Measurements from ENCODE around the gene PPCS.

Gene PPCS

GRCh38 chr1:42420911-42421585 is 35.3 kb upstream of the PPCS start (continued):
- TF ChIP-seq, protein P1, sequence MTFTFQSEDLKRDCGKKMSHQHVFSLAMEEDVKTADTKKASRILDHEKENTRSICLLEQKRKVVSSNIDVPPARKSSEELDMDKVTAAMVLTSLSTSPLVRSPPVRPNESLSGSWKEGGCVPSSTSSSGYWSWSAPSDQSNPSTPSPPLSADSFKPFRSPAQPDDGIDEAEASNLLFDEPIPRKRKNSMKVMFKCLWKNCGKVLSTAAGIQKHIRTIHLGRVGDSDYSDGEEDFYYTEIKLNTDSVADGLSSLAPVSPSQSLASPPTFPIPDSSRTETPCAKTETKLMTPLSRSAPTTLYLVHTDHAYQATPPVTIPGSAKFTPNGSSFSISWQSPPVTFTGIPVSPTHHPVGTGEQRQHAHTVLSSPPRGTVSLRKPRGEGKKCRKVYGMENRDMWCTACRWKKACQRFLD (tag by site-specific recombination; IDR thresholded peaks at IDR 0.05): no peak
- TF ChIP-seq ZNF585B (tag by site-specific recombination; IDR thresholded peaks at IDR 0.05): no peak
- TF ChIP-seq, protein P2, sequence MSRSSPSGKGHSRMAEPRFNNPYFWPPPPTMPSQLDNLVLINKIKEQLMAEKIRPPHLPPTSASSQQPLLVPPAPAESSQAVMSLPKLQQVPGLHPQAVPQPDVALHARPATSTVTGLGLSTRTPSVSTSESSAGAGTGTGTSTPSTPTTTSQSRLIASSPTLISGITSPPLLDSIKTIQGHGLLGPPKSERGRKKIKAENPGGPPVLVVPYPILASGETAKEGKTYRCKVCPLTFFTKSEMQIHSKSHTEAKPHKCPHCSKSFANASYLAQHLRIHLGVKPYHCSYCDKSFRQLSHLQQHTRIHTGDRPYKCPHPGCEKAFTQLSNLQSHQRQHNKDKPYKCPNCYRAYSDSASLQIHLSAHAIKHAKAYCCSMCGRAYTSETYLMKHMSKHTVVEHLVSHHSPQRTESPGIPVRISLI (tag by site-specific recombination; IDR thresholded peaks at IDR 0.05): no peak
- TF ChIP-seq PRDM2 (tag by site-specific recombination; IDR thresholded peaks at IDR 0.05; ENCODE audit: borderline replicate concordance): no peak
- no peak for TF ChIP-seq KLF1 (tag by site-specific recombination; IDR thresholded peaks at IDR 0.05)
- TF ChIP-seq ZSCAN18 (tag by site-specific recombination; IDR thresholded peaks at IDR 0.05): no peak
- no peak for TF ChIP-seq ZNF23 (tag by site-specific recombination; IDR thresholded peaks at IDR 0.05; ENCODE audit: borderline replicate concordance)
- no peak for TF ChIP-seq ZNF76 (tag by site-specific recombination; IDR thresholded peaks at IDR 0.05; ENCODE audit: borderline replicate concordance, low read depth)
- no peak for TF ChIP-seq ZNF140 (tag by site-specific recombination; IDR thresholded peaks at IDR 0.05)
- TF ChIP-seq OSR2 (tag by site-specific recombination; IDR thresholded peaks at IDR 0.05): peak; percentile 97
- peak; percentile 37; the same call in 1 of the 2 replicates for TF ChIP-seq ZNF610 (tag by site-specific recombination; IDR thresholded peaks at IDR 0.05; ENCODE audit: borderline replicate concordance)
- TF ChIP-seq ZNF624 (tag by site-specific recombination; IDR thresholded peaks at IDR 0.05): no peak
- TF ChIP-seq OVOL3 (tag by site-specific recombination; IDR thresholded peaks at IDR 0.05): no peak
- no peak for TF ChIP-seq ZNF473 (tag by site-specific recombination; IDR thresholded peaks at IDR 0.05)
- no peak for TF ChIP-seq ZNF560 (tag by site-specific recombination; IDR thresholded peaks at IDR 0.05; ENCODE audit: borderline replicate concordance)
- no peak for TF ChIP-seq ZBTB26 (tag by site-specific recombination; optimal IDR thresholded peaks at IDR 0.05)
- TF ChIP-seq ZNF701 (tag by site-specific recombination; IDR thresholded peaks at IDR 0.05): no peak
- TF ChIP-seq KLF10 (tag by site-specific recombination; IDR thresholded peaks at IDR 0.05): peak; percentile 64
- TF ChIP-seq, protein P3, sequence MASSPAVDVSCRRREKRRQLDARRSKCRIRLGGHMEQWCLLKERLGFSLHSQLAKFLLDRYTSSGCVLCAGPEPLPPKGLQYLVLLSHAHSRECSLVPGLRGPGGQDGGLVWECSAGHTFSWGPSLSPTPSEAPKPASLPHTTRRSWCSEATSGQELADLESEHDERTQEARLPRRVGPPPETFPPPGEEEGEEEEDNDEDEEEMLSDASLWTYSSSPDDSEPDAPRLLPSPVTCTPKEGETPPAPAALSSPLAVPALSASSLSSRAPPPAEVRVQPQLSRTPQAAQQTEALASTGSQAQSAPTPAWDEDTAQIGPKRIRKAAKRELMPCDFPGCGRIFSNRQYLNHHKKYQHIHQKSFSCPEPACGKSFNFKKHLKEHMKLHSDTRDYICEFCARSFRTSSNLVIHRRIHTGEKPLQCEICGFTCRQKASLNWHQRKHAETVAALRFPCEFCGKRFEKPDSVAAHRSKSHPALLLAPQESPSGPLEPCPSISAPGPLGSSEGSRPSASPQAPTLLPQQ (tag by site-specific recombination; IDR thresholded peaks at IDR 0.05): peak; percentile 79
- 0 out of 2 replicates have a peak, but pooled peaks have one; percentile 52 for TF ChIP-seq ZFP69B (tag by site-specific recombination; IDR thresholded peaks at IDR 0.05)
- TF ChIP-seq GLIS1 (tag by site-specific recombination; IDR thresholded peaks at IDR 0.05): peak; percentile 93
- TF ChIP-seq ZFP41 (tag by site-specific recombination; IDR thresholded peaks at IDR 0.05; ENCODE audit: borderline replicate concordance): no peak
- TF ChIP-seq ZNF280D (tag by site-specific recombination; IDR thresholded peaks at IDR 0.05): no peak
- no peak for TF ChIP-seq ZNF837 (tag by site-specific recombination; IDR thresholded peaks at IDR 0.05)

All from HEK293 (cell line).